Mesendoderm (in vitro differentiated cells): ENCODE measurements around the gene ANKFN1.

Experiments
- DNase-seq: peaks from one replicate; pipeline ENCODE4 v3.0.0; 2013
- H2AK5ac ChIP-seq: 2 replicates; pipeline ENCODE4 v1.6.1; 2013; ENCODE audit warnings: low read length, inconsistent platforms
- H2BK120ac ChIP-seq: 2 replicates; pipeline ENCODE4 v1.6.1; 2013; ENCODE audit warnings: low read depth, mild to moderate bottlenecking, low read length, moderate library complexity, mixed read lengths
- H2BK15ac ChIP-seq: replicated peaks from 2 replicates; pipeline ENCODE4 v1.6.1; 2013; ENCODE audit warnings: low read depth, mild to moderate bottlenecking, moderate library complexity
- H2BK5ac ChIP-seq: 2 replicates; pipeline ENCODE4 v1.6.1; 2013; ENCODE audit warnings: low read length, inconsistent platforms
- H3K18ac ChIP-seq: 2 replicates; pipeline ENCODE4 v1.6.1; 2013; ENCODE audit warnings: mild to moderate bottlenecking, low read length, mixed read lengths
- H3K23ac ChIP-seq: one replicate; pipeline ENCODE4 v1.6.1; 2013; ENCODE audit warnings: low read length
- H3K27ac ChIP-seq: 2 replicates; pipeline ENCODE4 v1.5.1; 2013; ENCODE audit warnings: low read depth, mild to moderate bottlenecking, inconsistent platforms, low read length, moderate library complexity
- H3K27me3 ChIP-seq: 2 replicates; pipeline ENCODE4 v1.6.1; 2013; ENCODE audit warnings: low read length, control low read depth, mild to moderate bottlenecking, inconsistent platforms; ENCODE audit not compliant: insufficient read depth, poor library complexity
- H3K36me3 ChIP-seq: 2 replicates; pipeline ENCODE4 v1.6.1; 2013; ENCODE audit warnings: low read length, inconsistent platforms; ENCODE audit not compliant: control insufficient read depth, insufficient read depth
- H3K4ac ChIP-seq: one replicate; pipeline ENCODE4 v1.6.1; 2013; ENCODE audit warnings: low read depth, mild to moderate bottlenecking, low read length, moderate library complexity
- H3K4me1 ChIP-seq: 2 replicates; pipeline ENCODE4 v1.6.1; 2013; ENCODE audit warnings: low read depth, low read length, inconsistent platforms; ENCODE audit not compliant: control insufficient read depth
- H3K4me2 ChIP-seq: 2 replicates; pipeline ENCODE4 v1.6.1; 2013; ENCODE audit warnings: low read length
- H3K4me3 ChIP-seq: 2 replicates; pipeline ENCODE4 v1.5.1; 2013; ENCODE audit warnings: mild to moderate bottlenecking, low read length
- H3K56ac ChIP-seq: one replicate; pipeline ENCODE4 v1.6.1; 2013; ENCODE audit warnings: low read length
- H3K79me1 ChIP-seq: 2 replicates; pipeline ENCODE4 v1.6.1; 2013; ENCODE audit warnings: low read length, inconsistent platforms
- H3K79me2 ChIP-seq: 2 replicates; pipeline ENCODE4 v1.6.1; 2013; ENCODE audit warnings: mild to moderate bottlenecking, low read length; ENCODE audit not compliant: control insufficient read depth, insufficient read depth
- H3K9ac ChIP-seq: 2 replicates; pipeline ENCODE4 v1.6.1; 2013; ENCODE audit warnings: low read length, inconsistent platforms
- H4K5ac ChIP-seq: one replicate; pipeline ENCODE4 v1.6.1; 2013; ENCODE audit warnings: low read length
- H4K8ac ChIP-seq: one replicate; pipeline ENCODE4 v1.6.1; 2013; ENCODE audit warnings: low read depth, mild to moderate bottlenecking, control low read depth, low read length, moderate library complexity
- WGBS: extraction: QIAGEN DNeasy Blood & Tissue Kit; methylation state at CpG from one replicate; pipeline ENCODE4 v1.1.7; 2013; ENCODE audit warnings: low lambda C conversion rate, missing lambda C conversion rate; ENCODE audit not compliant: insufficient coverage; ENCODE audit errors: extremely low coverage; 5-methylcytosine and 5-hydroxymethylcytosine counted together

The ANKFN1 gene

DNA sequence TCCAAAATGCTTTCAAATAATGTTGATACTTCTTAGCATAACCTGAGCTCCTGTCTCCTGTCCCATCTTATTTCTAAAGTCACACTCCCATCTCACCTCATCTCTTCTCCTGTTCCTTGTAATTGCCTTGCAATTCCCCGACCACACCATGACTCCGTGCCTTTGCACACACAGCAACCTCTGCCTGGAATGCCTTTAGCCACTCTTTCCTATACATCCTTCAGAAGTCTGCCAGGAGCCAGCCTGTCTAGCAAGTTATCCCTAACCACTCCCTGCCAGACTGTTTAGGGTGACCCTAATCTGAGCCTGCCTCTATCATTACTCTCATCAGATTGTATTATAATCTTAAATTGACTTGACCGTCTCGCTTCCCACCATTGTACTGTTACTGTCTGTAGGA lies 272.2 kb downstream of the ANKFN1 start:
- Histone ChIP-seq H2BK120ac (no peak overlapping the region), H3K18ac (no peak overlapping the region), H3K4me3 (no peak overlapping the region), H4K5ac (no peak overlapping the region), H3K79me2 (no peaks in the 10 kb centered on the region), H3K9ac (no peak overlapping the region), H2AK5ac (no peak overlapping the region), H3K36me3 (no peaks in the 10 kb centered on the region), H3K4ac (no peak overlapping the region), H2BK5ac (no peak overlapping the region), H3K27me3 (no peaks in the 10 kb centered on the region), H2BK15ac (no peak overlapping the region), H3K4me2 (no peak overlapping the region), H3K23ac (no peak overlapping the region), H3K27ac (no peak overlapping the region), H3K4me1 (no peaks in the 10 kb centered on the region), H4K8ac (no peak overlapping the region), H3K56ac (no peak overlapping the region), H3K79me1 (no peaks in the 10 kb centered on the region)
- WGBS: no CpG with 5 or more reads among the region's 4 CpGs
- peak; percentile 21 for DNase-seq

DNA sequence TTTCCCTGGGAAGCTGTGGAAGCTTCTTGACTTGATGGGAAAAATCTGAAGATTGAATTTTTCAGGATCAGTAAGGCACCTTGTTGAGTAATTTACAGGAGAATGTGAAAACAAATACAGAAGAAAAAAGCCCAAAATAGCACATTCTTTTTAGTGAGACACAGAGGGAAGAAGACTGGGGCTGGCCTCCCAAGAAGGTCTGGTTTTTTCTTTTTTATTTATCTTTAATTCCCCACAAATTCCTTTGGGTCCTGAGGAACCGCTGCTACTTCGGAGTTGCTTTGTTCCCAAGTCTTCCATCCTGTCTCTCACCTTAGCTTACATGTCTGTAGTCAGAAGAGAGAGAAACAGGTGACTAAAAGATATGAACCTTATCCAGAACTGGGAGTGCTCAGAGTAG lies 273.6 kb downstream of the ANKFN1 start:
- no peak overlapping the region for H3K9ac ChIP-seq
- no peaks in the 10 kb centered on the region for H3K79me2 ChIP-seq
- no peaks in the 10 kb centered on the region for H3K27me3 ChIP-seq
- no peaks in the 10 kb centered on the region for H3K4me1 ChIP-seq
- H3K56ac ChIP-seq: no peak overlapping the region
- H3K18ac ChIP-seq: no peak overlapping the region
- H3K4ac ChIP-seq: no peak overlapping the region
- DNase-seq: no peak
- no peak overlapping the region for H2BK15ac ChIP-seq
- H4K8ac ChIP-seq: no peak overlapping the region
- H2AK5ac ChIP-seq: no peak overlapping the region
- no peak overlapping the region for H3K4me2 ChIP-seq
- no peak overlapping the region for H3K27ac ChIP-seq
- H3K36me3 ChIP-seq: no peaks in the 10 kb centered on the region
- no peaks in the 10 kb centered on the region for H3K79me1 ChIP-seq
- no peak overlapping the region for H4K5ac ChIP-seq
- no peak overlapping the region for H3K23ac ChIP-seq
- no CpG with 5 or more reads among the region's 2 CpGs for WGBS
- H3K4me3 ChIP-seq: no peak overlapping the region
- no peak overlapping the region for H2BK5ac ChIP-seq
- no peak overlapping the region for H2BK120ac ChIP-seq

DNA sequence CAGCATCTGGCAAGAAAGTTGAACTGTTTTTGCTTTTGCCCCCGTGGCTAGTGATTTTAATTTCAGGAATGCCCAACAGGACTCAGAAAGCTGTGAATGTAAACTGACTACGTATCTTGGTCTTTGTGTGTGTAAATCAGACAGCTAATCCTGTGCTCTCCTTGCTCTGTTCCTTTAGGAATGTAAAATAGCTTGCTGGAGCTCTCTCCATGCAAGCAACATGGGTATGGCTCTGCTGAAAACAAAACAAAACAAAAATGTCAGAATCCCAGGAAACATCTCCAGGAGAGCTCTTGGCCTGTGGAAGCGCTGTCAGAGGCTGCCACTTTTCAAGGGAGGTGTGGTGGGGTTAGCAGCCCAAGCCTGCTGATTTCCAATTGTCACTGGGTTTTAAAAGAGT lies 278.5 kb downstream of the ANKFN1 start:
- DNase-seq: no peak
- Histone ChIP-seq H2BK5ac (no peak overlapping the region), H3K23ac (no peak overlapping the region), H3K79me1 (no peaks in the 10 kb centered on the region), H2BK120ac (no peak overlapping the region), H3K4me3 (no peak overlapping the region), H3K36me3 (no peaks in the 10 kb centered on the region), H3K9ac (no peak overlapping the region), H4K5ac (no peak overlapping the region), H3K27ac (no peak overlapping the region), H3K4me2 (no peak overlapping the region), H3K4ac (no peak overlapping the region), H2AK5ac (no peak overlapping the region), H3K18ac (no peak overlapping the region), H3K79me2 (no peaks in the 10 kb centered on the region), H4K8ac (no peak overlapping the region), H3K4me1 (no peaks in the 10 kb centered on the region), H3K27me3 (no peaks in the 10 kb centered on the region), H2BK15ac (no peak overlapping the region), H3K56ac (no peak overlapping the region)
- no CpG with 5 or more reads among the region's 3 CpGs for WGBS

DNA sequence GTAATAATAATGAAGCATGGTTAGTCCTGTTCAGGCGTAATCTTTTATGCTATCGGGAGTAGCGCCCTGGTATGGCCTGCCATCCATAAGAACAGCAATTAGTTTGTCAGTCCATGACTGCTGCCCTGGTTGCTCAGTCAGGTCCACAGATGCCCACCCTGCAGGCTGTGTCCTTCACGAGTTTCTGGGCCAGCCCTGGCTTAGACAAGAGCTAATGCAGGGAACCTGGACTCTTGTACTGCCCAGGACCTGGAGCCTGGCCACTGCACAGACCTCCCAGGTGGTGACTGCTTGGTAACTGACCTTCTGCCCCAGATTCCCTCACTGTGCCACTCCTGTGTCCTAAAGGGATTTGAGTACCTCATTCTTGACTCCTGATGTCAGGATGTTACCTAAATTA lies 279.2 kb downstream of the ANKFN1 start:
- H3K4ac ChIP-seq: no peak overlapping the region
- H3K27me3 ChIP-seq: no peaks in the 10 kb centered on the region
- DNase-seq: no peak
- H4K5ac ChIP-seq: no peak overlapping the region
- no peaks in the 10 kb centered on the region for H3K4me1 ChIP-seq
- no peak overlapping the region for H4K8ac ChIP-seq
- no peak overlapping the region for H3K18ac ChIP-seq
- no peak overlapping the region for H3K23ac ChIP-seq
- H2AK5ac ChIP-seq: no peak overlapping the region
- H3K4me2 ChIP-seq: no peak overlapping the region
- H3K79me2 ChIP-seq: no peaks in the 10 kb centered on the region
- H3K36me3 ChIP-seq: no peaks in the 10 kb centered on the region
- no peak overlapping the region for H2BK120ac ChIP-seq
- no peak overlapping the region for H3K4me3 ChIP-seq
- H2BK15ac ChIP-seq: no peak overlapping the region
- no peak overlapping the region for H3K9ac ChIP-seq
- no peak overlapping the region for H3K56ac ChIP-seq
- H3K27ac ChIP-seq: no peak overlapping the region
- no CpG with 5 or more reads among the region's 4 CpGs for WGBS
- no peaks in the 10 kb centered on the region for H3K79me1 ChIP-seq
- H2BK5ac ChIP-seq: no peak overlapping the region

DNA sequence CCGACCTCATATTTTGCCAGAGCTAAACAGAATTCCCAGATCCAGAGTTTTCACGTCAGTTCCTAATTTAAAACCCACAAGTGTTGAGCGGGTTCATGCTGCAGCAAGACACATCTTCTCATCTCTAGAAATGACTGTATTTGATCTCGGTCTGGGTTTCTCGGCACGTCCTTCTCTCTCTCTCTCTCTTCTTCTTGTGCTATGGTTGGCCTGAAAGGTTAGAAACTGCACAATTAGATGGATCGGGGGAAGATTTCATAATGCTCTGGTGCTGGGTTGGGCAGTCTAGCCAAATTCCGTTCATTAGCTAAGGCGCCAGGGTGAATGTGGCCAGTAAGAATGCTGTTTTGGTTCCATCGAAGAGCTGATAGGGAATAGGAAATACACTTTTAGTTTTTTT lies 281.3 kb downstream of the ANKFN1 start:
- H3K36me3 ChIP-seq: no peaks in the 10 kb centered on the region
- H3K23ac ChIP-seq: no peak overlapping the region
- no CpG with 5 or more reads among the region's 10 CpGs for WGBS
- H2BK5ac ChIP-seq: no peak overlapping the region
- H3K56ac ChIP-seq: no peak overlapping the region
- H2BK15ac ChIP-seq: no peak overlapping the region
- H3K9ac ChIP-seq: no peak overlapping the region
- H4K5ac ChIP-seq: no peak overlapping the region
- no peaks in the 10 kb centered on the region for H3K79me1 ChIP-seq
- peak overlapping the region; percentile 51 for H3K18ac ChIP-seq
- H3K79me2 ChIP-seq: no peaks in the 10 kb centered on the region
- peak overlapping the region; percentile 28 for H2BK120ac ChIP-seq
- no peaks in the 10 kb centered on the region for H3K4me1 ChIP-seq
- DNase-seq: no peak
- H4K8ac ChIP-seq: no peak overlapping the region
- no peaks in the 10 kb centered on the region for H3K27me3 ChIP-seq
- H3K4me2 ChIP-seq: no peak overlapping the region
- H3K27ac ChIP-seq: no peak overlapping the region
- no peak overlapping the region for H2AK5ac ChIP-seq
- no peak overlapping the region for H3K4ac ChIP-seq
- H3K4me3 ChIP-seq: no peak overlapping the region

DNA sequence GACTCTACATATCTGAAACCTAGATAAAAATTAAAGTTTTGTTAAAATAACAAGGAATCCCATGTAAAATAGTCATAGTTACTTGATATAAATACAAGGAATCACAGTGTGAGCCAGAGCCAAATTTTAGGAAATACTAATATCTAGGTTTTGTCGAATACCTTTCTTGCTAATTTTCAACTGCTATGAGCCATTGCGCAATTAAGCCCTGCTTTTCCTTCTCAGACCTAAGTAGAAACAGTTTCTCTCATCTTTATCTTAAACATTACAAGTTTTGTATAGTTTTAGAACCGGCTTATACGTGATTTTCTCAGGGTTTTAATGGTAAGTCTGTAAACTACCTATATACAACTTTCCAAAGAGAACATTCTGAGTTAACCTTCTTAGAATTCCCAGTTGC lies 282.9 kb downstream of the ANKFN1 start:
- no CpG with 5 or more reads among the region's 4 CpGs for WGBS

More for the DNA sequence above, 282.9 kb downstream of the ANKFN1 start:
- no peak overlapping the region for H2BK120ac ChIP-seq
- H3K23ac ChIP-seq: no peak overlapping the region
- H3K79me1 ChIP-seq: no peaks in the 10 kb centered on the region
- H3K36me3 ChIP-seq: no peaks in the 10 kb centered on the region
- H3K4me2 ChIP-seq: no peak overlapping the region
- H3K56ac ChIP-seq: no peak overlapping the region
- H3K79me2 ChIP-seq: no peaks in the 10 kb centered on the region
- no peak overlapping the region for H4K5ac ChIP-seq
- H2BK15ac ChIP-seq: no peak overlapping the region
- no peak for DNase-seq
- no peaks in the 10 kb centered on the region for H3K27me3 ChIP-seq
- peaks cover 3% of the 10 kb centered on the region for H3K4me1 ChIP-seq
- no peak overlapping the region for H4K8ac ChIP-seq
- no peak overlapping the region for H3K9ac ChIP-seq
- no peak overlapping the region for H3K27ac ChIP-seq
- H3K4ac ChIP-seq: no peak overlapping the region
- H2AK5ac ChIP-seq: no peak overlapping the region
- no peak overlapping the region for H2BK5ac ChIP-seq
- H3K18ac ChIP-seq: no peak overlapping the region
- H3K4me3 ChIP-seq: no peak overlapping the region
